Neutrophil (primary cell): Measurements from ENCODE around the gene SUCLA2.

ENCODE experiments used
- H3K27ac ChIP-seq: fragments of 200-600 bp; sonication (generic); 2 replicates; pipeline ENCODE4 v1.5.1; 2016; ENCODE audit warnings: mild to moderate bottlenecking, moderate library complexity
- H3K27me3 ChIP-seq: fragments of 200-600 bp; sonication (generic); 2 replicates; pipeline ENCODE4 v1.6.0; 2016; ENCODE audit warnings: mild to moderate bottlenecking
- H3K36me3 ChIP-seq: fragments of 200-600 bp; sonication (generic); 2 replicates; pipeline ENCODE4 v1.5.1; 2017
- H3K4me1 ChIP-seq, 2 experiments: fragments of 200-600 bp in 1 of 2; sonication (generic) in 1 of 2; 1 replicate in 1 of 2; 2 replicates in 1 of 2; pipeline versions ENCODE4 v1.5.1 to v1.6.1; 2013 to 2016; ENCODE audit warnings: low read depth in 1 of 2, low read length in 1 of 2, mild to moderate bottlenecking in 1 of 2, moderate library complexity in 1 of 2; ENCODE audit not compliant: control insufficient read depth in 1 of 2, insufficient read depth in 1 of 2
- H3K4me3 ChIP-seq, 2 experiments: fragments of 200-600 bp in 1 of 2; sonication (generic) in 1 of 2; 1 replicate in 1 of 2; 2 replicates in 1 of 2; pipeline ENCODE4 v1.5.1; 2013 to 2016; ENCODE audit warnings: low read depth in 1 of 2, low read length in 1 of 2, mild to moderate bottlenecking in 1 of 2, moderate library complexity in 1 of 2
- H3K9me3 ChIP-seq: fragments of 200-600 bp; sonication (generic); 2 replicates; pipeline ENCODE4 v1.5.1; 2016
- TF ChIP-seq, protein P1 (sequence below): fragments of 200-600 bp; sonication (generic); IDR thresholded peaks from 2 replicates; pipeline ENCODE4 v1.5.1; 2016; ENCODE audit warnings: antibody characterized with exemption

SUCLA2 gene

DNA sequence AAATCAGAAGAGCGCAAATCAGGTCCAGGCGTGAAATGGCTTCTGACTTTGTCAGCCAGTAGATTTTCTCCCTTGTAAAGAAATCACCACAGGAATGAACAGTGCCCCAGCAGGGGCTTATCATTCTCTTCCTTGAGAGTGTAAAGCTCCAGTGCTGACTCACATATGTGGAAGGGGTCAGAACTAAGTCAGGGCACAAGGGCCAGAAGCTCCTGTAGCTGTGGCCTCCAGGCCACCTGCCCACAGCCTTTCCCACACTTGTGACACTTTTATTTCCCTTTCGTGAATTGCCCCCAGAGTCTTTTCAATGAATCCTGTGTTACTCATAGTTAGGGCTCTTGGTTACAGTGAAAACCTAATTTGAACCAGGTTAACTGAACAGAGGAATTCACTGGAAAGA, 99.6 kb downstream of the SUCLA2 start:
- no peaks in the 10 kb centered on the region for H3K9me3 ChIP-seq
- H3K4me1 ChIP-seq, result no peaks in the 10 kb centered on the region
- TF ChIP-seq, protein P1, sequence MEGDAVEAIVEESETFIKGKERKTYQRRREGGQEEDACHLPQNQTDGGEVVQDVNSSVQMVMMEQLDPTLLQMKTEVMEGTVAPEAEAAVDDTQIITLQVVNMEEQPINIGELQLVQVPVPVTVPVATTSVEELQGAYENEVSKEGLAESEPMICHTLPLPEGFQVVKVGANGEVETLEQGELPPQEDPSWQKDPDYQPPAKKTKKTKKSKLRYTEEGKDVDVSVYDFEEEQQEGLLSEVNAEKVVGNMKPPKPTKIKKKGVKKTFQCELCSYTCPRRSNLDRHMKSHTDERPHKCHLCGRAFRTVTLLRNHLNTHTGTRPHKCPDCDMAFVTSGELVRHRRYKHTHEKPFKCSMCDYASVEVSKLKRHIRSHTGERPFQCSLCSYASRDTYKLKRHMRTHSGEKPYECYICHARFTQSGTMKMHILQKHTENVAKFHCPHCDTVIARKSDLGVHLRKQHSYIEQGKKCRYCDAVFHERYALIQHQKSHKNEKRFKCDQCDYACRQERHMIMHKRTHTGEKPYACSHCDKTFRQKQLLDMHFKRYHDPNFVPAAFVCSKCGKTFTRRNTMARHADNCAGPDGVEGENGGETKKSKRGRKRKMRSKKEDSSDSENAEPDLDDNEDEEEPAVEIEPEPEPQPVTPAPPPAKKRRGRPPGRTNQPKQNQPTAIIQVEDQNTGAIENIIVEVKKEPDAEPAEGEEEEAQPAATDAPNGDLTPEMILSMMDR, result no peak
- no peaks in the 10 kb centered on the region for H3K36me3 ChIP-seq
- no peak overlapping the region for H3K27ac ChIP-seq
- no peaks in the 10 kb centered on the region for H3K27me3 ChIP-seq
- H3K4me3 ChIP-seq, result no peak overlapping the region

DNA sequence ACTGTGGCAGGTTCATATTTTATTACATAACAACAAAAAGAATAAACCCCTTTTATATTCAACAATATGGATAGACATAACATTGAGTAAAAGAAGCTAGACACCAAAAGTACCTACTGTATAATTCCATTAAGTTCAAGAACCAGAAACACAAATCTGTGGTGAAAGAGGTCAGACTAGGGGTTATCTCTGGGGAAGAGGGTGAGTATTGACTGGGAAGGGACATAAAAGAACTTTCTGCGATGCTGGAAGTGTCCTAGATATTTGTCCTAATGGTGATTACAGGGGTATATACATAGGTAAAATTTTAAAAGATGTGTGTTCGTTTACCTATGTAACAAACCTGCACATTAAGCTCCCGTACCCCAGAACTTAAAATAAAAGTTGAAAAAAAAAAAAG, 103.0 kb downstream of the SUCLA2 start:
- H3K4me3 ChIP-seq, result no peak overlapping the region
- no peak overlapping the region for H3K27ac ChIP-seq
- no peaks in the 10 kb centered on the region for H3K4me1 ChIP-seq
- no peaks in the 10 kb centered on the region for H3K36me3 ChIP-seq
- TF ChIP-seq, protein P1, result no peak
- H3K9me3 ChIP-seq, result no peaks in the 10 kb centered on the region
- no peaks in the 10 kb centered on the region for H3K27me3 ChIP-seq

GRCh38 chr13:47897411-47898050, 103.5 kb downstream of the SUCLA2 start:
- Histone ChIP-seq H3K36me3 (no peaks in the 10 kb centered on the region), H3K27me3 (no peaks in the 10 kb centered on the region), H3K9me3 (no peaks in the 10 kb centered on the region), H3K4me3 (no peak overlapping the region), H3K27ac (no peak overlapping the region), H3K4me1 (no peaks in the 10 kb centered on the region)
- TF ChIP-seq, protein P1, result no peak

DNA sequence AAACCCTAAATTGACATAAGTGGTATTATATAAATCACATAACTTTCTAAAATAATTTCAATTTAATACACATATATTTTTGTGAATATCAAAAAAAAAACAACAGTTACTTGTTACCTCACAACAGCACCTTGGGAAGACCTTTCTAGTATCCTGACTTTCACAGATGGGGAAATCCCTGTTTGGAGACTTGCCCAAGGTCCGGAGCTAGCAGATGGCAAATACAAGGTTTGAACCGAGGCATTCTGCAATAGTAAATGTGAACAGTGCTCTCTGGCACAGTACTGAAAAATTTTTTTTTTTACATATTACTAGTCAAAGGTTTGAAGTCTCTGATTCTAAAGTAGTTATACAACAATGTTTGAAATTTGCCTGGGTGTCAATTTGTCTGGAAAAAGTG, 104.5 kb downstream of the SUCLA2 start:
- Histone ChIP-seq H3K4me1 (no peaks in the 10 kb centered on the region), H3K27me3 (no peaks in the 10 kb centered on the region), H3K27ac (no peak overlapping the region), H3K36me3 (no peaks in the 10 kb centered on the region), H3K9me3 (no peaks in the 10 kb centered on the region), H3K4me3 (no peak overlapping the region)
- TF ChIP-seq, protein P1, result no peak

DNA sequence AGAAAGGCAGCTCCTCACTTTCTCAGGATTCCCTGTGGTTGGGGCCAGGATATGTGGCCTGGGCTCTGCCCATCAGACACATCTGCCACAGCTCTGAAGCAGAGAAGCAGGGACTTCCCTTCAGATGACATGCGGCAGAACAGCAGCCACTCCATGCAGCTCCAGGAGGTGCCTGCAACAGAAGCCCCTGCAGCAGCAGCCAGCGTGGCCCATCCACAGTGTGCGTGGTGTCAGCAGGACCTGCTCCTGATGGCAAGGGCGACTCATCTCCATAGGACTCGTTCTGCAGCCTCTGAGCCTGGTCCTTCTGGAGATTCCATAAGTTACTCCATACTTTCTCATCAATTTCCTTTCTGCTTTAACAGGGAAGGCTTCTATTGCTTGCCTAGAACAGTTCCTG, 105.0 kb downstream of the SUCLA2 start:
- H3K27ac ChIP-seq, result no peak overlapping the region
- no peak overlapping the region for H3K4me3 ChIP-seq
- H3K27me3 ChIP-seq, result no peaks in the 10 kb centered on the region
- no peaks in the 10 kb centered on the region for H3K36me3 ChIP-seq
- TF ChIP-seq, protein P1, result no peak
- no peaks in the 10 kb centered on the region for H3K9me3 ChIP-seq
- H3K4me1 ChIP-seq, result no peaks in the 10 kb centered on the region
